Endothelial cell (in vitro differentiated cells): ENCODE data around the gene GPR18. TPM values are rescaled to one million over a fixed set of nuclear protein-coding genes. Genes with fewer than 3 reads are reported as not detected.
"Not testable (repeated sequence)": the region's sequence is repeated elsewhere in the genome, so short reads cannot be mapped to it uniquely, and the experiment has no call there.

Experiments used
- DNase-seq: peaks from one replicate; pipeline ENCODE4 v3.0.0; 2021; ENCODE audit warnings: low spot score
- H3K27ac Mint-ChIP-seq: one replicate; pipeline ENCODE4 v1.8.0; 2021; ENCODE audit warnings: mixed read lengths, inconsistent platforms; ENCODE audit not compliant: unreplicated experiment
- H3K27me3 Mint-ChIP-seq: one replicate; pipeline ENCODE4 v1.8.0; 2021; ENCODE audit warnings: mild to moderate bottlenecking, moderate library complexity, mixed read lengths, inconsistent platforms; ENCODE audit not compliant: unreplicated experiment
- H3K36me3 Mint-ChIP-seq: one replicate; pipeline ENCODE4 v1.8.0; 2021; ENCODE audit warnings: mild to moderate bottlenecking, low read depth, mixed read lengths, inconsistent platforms; ENCODE audit not compliant: unreplicated experiment
- H3K4me1 Mint-ChIP-seq: one replicate; pipeline ENCODE4 v1.8.0; 2021; ENCODE audit warnings: mild to moderate bottlenecking, mixed read lengths, inconsistent platforms; ENCODE audit not compliant: unreplicated experiment
- H3K4me3 Mint-ChIP-seq: one replicate; pipeline ENCODE4 v1.8.0; 2021; ENCODE audit warnings: mild to moderate bottlenecking, mixed read lengths, inconsistent platforms; ENCODE audit not compliant: unreplicated experiment
- H3K9me3 Mint-ChIP-seq: one replicate; pipeline ENCODE4 v1.8.0; 2021; ENCODE audit warnings: mixed read lengths, inconsistent platforms; ENCODE audit not compliant: unreplicated experiment
- total RNA-seq: library from RNA; stranded (reverse); fragmentation: NEBNext Ultra II Directional; extraction: Animal tissue kit (Norgen Biotek cat#: 25700); gene quantifications from one replicate; pipeline ENCODE4 v1.2.1, GENCODE V29; 2021; ENCODE audit not compliant: unreplicated experiment
- TF ChIP-seq, protein P1 (sequence below): fragments of 200-600 bp; sonication (generic); IDR thresholded peaks from one replicate; pipeline ENCODE4 v1.5.0; 2021; ENCODE audit warnings: antibody characterized with exemption; ENCODE audit not compliant: unreplicated experiment

Gene GPR18
- total RNA-seq, 1 donor from 2014 or later = not detected

DNA sequence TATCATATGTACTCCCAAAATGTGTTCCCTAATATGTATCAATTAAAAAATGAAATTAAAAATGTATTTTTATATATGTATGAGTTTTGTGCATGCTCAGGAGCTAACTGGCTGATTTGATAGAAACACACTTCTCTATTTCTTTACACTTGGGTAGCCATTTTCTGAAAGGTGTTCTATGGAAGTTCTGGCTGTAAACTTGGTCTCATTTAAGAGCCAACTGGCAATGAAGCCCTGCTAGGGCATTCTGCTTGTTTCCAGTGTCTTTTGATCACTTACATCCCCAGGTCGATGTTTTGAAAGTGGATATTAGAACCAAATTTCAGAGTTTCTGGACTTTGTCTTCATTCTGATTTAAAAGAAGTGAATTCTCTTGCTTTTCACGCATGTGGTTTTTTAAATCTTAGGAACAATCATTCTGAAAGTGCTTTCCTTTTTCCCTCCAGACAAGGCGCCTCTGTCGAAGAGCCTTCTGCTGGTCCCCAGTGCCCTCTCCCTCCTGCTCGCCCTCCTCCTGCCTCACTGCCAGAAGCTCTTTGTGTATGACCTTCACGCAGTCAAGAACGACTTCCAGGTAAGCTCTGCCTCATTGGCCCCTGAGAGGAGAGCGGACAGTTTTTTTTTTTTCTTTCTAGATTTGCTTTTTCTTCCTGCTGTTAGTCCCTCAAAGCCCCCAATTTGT lies 20.1 kb downstream of the GPR18 start:
- Mint-ChIP-seq H3K36me3 (peaks cover 21% of the 10 kb centered on the region), H3K27me3 (no peaks in the 10 kb centered on the region), H3K4me1 (no peaks in the 10 kb centered on the region), H3K4me3 (no peak overlapping the region), H3K9me3 (no peaks in the 10 kb centered on the region), H3K27ac (no peak overlapping the region)
- TF ChIP-seq, protein P1, sequence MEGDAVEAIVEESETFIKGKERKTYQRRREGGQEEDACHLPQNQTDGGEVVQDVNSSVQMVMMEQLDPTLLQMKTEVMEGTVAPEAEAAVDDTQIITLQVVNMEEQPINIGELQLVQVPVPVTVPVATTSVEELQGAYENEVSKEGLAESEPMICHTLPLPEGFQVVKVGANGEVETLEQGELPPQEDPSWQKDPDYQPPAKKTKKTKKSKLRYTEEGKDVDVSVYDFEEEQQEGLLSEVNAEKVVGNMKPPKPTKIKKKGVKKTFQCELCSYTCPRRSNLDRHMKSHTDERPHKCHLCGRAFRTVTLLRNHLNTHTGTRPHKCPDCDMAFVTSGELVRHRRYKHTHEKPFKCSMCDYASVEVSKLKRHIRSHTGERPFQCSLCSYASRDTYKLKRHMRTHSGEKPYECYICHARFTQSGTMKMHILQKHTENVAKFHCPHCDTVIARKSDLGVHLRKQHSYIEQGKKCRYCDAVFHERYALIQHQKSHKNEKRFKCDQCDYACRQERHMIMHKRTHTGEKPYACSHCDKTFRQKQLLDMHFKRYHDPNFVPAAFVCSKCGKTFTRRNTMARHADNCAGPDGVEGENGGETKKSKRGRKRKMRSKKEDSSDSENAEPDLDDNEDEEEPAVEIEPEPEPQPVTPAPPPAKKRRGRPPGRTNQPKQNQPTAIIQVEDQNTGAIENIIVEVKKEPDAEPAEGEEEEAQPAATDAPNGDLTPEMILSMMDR = no peak
- no peak for DNase-seq

DNA sequence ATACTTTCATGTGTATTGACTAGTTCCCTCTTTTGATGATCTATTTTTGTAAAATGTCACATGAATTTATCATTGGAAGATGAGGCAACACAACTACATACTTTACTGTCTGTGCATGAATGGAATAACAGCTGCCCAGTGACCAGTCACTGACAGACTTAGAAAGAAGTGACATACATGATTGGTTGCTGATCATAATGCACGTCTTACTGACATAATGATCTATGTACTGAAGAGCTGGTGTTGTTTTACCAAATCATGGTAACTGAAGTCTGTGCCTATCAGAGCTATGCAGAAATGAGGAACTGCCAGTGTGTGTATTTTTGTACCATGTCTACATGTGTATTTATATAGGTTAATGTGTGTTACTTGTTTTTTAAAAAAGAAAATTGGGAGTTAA lies 26.5 kb downstream of the GPR18 start:
- Mint-ChIP-seq H3K27ac (no peak overlapping the region), H3K9me3 (no peaks in the 10 kb centered on the region), H3K4me1 (peaks cover 12% of the 10 kb centered on the region), H3K36me3 (peaks cover 3% of the 10 kb centered on the region), H3K4me3 (no peak overlapping the region), H3K27me3 (no peaks in the 10 kb centered on the region)
- TF ChIP-seq, protein P1 = no peak
- no peak for DNase-seq

DNA sequence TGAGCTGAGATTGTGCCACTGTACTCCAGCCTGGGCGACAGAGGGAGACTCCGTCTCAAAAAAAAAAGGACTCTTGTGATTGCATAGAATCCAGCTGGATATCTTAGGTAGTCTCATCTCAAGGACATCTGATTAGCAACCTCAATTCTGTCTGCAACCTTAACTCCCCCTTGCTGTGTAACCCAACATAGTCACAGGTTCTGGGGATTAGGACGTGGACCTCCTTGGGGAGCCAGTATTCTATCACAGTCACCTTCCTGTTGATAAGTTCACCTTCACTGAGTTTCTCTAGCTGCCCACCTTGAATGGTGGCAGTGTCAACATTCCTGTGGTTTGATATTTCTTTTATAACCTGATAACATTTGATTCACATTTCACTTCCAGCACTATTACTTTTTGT lies 27.2 kb downstream of the GPR18 start:
- TF ChIP-seq, protein P1 = no peak
- Mint-ChIP-seq H3K4me1 (peaks cover 12% of the 10 kb centered on the region), H3K27me3 (peaks cover under 1% of the 10 kb centered on the region), H3K9me3 (no peaks in the 10 kb centered on the region), H3K27ac (no peak overlapping the region), H3K36me3 (peaks cover 3% of the 10 kb centered on the region), H3K4me3 (no peak overlapping the region)
- DNase-seq = no peak

DNA sequence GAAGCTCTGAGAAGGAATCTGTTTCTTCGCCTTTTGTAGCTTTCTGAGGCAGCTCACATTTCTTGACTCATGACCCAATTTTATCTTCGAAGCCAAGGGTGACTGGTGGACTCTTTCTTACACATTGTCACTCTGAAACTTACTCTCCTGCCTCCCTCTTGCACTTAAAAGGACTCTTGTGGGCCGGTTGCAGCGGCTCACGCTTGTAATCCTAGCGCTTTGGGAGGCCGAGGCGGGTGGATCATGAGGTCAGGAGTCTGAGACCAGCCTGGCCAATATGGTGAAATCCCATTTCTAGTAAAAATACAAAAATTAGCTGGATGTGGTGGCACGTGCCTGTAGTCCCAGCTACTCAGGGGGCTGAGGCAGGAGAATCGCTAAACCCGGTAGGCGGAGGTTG lies 27.6 kb downstream of the GPR18 start:
- H3K9me3 Mint-ChIP-seq, H3K27ac Mint-ChIP-seq, H3K27me3 Mint-ChIP-seq, H3K36me3 Mint-ChIP-seq, DNase-seq, H3K4me3 Mint-ChIP-seq: not testable (repeated sequence)
- H3K4me1 Mint-ChIP-seq = peaks cover 12% of the 10 kb centered on the region

DNA sequence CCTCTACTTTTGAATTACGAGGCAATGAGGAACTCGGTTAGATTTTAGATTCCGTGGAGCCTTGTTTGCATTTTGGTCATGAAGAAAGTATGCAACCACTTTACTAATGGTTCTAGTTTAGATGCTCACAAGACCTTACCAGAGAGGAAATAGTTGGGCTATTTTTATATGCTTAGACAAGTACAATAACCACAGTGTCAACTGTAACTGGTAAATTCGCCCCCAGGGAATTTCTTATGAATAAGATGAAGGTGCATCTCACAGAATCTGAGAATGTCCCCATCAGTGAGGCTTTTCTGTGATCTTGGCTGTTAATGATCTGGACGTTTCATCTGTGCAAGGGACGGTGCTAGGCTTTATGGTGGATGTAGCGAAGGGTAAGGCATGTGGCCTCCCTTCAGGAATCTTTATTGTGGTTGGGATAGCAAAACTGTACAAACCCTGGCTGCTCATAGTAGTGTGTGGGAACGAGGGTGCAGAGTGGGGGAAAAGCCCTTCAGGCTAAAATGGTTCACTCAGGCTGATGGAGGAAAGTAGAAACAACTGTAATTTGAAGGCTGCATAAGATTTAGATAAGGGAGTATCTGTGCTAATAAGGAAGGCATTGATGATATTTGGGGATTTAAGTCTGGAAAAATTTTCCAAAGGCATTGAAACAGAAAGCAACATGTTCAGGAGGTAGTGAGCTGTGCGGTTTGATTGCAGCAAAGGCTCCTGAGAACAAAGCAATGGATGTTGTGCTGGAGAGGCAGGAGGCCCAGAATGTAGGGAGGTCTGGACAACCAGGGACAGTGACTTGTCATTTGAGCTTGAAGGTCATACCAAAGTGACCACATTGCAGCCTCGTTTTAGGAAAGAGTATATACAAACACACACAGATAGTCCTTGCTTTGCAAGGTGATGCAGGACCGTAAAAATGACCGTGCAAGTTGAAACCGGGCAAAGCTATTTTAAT lies 29.2 kb downstream of the GPR18 start:
- H3K36me3 Mint-ChIP-seq = peaks cover 3% of the 10 kb centered on the region
- H3K27ac Mint-ChIP-seq = no peak overlapping the region
- no peaks in the 10 kb centered on the region for H3K9me3 Mint-ChIP-seq
- TF ChIP-seq, protein P1 = no peak
- H3K4me3 Mint-ChIP-seq = no peak overlapping the region
- peaks cover 2% of the 10 kb centered on the region for H3K27me3 Mint-ChIP-seq
- H3K4me1 Mint-ChIP-seq = peaks cover 12% of the 10 kb centered on the region
- DNase-seq = no peak
